OCI-M2 (cell line): Measurements from ENCODE around the gene EYS.
"Not testable (repeated sequence)": the region's sequence is repeated elsewhere in the genome, so short reads cannot be mapped to it uniquely, and the experiment has no call there.

ENCODE experiments used
- DNase-seq: peaks from one replicate; lab custom pipeline; 2025; ENCODE audit not compliant: unreplicated experiment; lab: John Stamatoyannopoulos, UW

Gene EYS

DNA sequence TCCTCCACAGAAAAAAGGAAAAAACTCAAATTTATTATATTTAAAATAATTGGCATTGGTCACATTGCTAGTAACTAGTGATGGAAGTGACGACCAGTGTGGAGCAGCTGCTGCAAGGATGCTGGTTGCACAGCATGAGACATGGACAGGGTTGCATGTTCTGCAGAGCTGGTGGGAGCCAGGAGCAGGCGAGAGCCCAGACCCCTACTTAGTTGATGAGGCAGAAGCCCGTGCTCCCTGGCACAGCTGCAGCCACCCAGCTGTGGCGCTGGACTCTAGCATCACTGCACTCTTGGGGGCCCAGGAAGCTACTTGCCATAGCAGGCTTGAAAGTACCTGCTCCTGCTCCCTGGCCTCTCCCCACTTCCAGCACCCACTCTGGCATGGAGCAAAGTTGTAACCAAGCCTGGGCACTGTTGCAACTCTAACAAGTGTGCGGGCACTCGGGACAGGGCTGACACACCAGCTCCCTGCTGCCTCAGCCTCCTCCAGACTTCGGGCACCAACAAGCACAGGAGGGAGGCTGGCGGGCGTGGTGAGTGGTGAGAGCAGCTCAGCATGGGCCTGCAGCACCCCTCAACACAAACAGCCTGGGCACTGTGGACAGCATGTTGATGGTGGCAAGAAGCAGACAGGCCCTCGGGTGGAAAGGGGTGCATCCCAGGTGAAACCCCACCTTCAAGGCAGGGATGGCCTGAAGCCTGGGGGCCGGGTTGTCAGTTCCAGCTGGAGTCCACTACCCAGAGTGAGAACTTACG is 69.6 kb downstream of the EYS start:
- no peak for DNase-seq

GRCh38 chr6:65633501-65633900 is 73.5 kb downstream of the EYS start:
- no peak for DNase-seq

DNA sequence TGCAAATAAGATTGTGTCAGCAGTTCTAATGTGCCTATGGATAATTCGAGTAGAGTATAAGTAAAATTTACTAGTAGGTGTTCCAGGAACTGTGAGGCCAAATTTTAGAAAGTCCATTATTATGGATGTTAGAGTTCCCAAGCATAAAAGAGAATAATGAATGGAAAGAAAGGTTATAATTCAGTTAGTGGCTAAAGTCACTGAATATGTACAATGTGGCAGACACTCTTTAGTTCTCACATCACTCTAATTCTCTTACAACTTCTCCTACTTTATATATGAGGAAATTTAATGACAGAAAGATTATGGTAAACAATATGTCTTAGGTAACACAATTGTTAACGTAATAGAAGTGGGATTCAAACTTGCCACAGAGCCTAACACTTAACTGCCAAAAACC is 75.3 kb downstream of the EYS start:
- DNase-seq = no peak

- DNase-seq = not testable (repeated sequence)
Measured at GRCh38 chr6:65627434-65627999, 79.5 kb downstream of the EYS start.

- no peak for DNase-seq
Measured at GRCh38 chr6:65627015-65627414, 80.0 kb downstream of the EYS start.

DNA sequence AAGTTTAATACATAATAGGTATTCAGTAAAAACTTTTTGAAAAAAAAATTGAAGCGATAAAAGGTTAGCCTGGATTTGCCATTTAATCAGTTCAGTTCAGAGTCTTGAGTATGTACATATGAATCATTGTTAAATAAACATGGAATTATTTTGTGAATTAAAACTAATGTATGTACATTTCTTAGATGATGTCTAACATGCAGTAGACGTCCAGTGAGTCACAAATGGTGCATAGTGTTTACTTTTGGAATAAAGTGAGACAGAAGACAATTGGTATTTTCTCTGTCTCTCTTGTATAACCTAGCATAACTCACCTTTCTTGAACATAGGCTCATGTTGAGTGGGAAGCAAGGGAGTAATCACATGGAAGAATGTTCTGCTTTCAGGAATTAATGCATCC is 83.5 kb downstream of the EYS start:
- no peak for DNase-seq

GRCh38 chr6:65610746-65611145 is 96.3 kb downstream of the EYS start:
- DNase-seq = no peak

GRCh38 chr6:65595540-65595939 is 111.5 kb downstream of the EYS start:
- no peak for DNase-seq

- no peak for DNase-seq
Measured at GRCh38 chr6:65570340-65570739, 136.7 kb downstream of the EYS start.

- no peak for DNase-seq
Measured at GRCh38 chr6:65569505-65569904, 137.5 kb downstream of the EYS start.

- not testable (repeated sequence) for DNase-seq
Measured at GRCh38 chr6:65569056-65569455, 138.0 kb downstream of the EYS start.

DNA sequence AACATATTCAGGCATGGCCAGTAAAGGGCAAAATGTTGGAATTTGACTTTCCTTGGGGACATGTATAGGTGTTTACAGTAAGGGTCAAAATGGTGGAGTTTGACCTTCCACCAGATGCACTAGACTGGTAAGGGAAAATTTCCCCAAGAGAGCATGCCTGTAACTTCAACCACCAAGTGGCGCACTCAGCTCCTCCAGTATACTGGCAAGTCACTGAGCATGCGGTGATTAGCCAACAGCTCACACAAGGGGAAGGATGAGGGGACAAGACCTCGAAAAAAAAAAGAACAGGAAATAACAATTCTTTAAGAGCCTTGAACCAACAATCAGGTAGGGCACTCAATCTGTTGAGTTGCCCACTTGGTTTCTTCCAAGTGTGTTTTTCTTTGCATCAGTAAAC is 140.9 kb downstream of the EYS start:
- no peak for DNase-seq

- no peak for DNase-seq
Measured at GRCh38 chr6:65558071-65558470, 149.0 kb downstream of the EYS start.

GRCh38 chr6:65557224-65557623 is 149.8 kb downstream of the EYS start:
- no peak for DNase-seq

GRCh38 chr6:65546894-65547293 is 160.1 kb downstream of the EYS start:
- DNase-seq = no peak

GRCh38 chr6:65545920-65546319 is 161.1 kb downstream of the EYS start:
- DNase-seq = no peak

DNA sequence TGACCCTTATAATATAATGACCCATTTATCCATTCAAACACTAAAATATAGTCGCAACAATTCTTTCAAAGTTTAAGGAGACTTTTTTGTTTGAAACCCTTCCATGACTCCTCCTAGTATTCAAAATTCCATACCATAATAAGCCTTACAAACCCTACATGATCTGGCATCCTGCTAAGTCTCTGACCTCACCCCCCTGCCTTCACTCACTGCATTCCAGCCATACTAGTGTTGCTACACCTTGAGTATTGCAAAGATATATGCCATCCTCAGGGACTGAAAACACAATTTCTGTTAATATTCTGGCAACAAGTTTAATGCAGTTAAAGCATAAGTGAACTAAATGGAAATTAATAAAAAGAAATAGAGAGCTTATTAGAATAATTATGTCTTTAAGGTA is 168.4 kb downstream of the EYS start:
- DNase-seq = no peak

GRCh38 chr6:65537600-65537999 is 169.4 kb downstream of the EYS start:
- no peak for DNase-seq

GRCh38 chr6:65531533-65531932 is 175.5 kb downstream of the EYS start:
- no peak for DNase-seq

DNA sequence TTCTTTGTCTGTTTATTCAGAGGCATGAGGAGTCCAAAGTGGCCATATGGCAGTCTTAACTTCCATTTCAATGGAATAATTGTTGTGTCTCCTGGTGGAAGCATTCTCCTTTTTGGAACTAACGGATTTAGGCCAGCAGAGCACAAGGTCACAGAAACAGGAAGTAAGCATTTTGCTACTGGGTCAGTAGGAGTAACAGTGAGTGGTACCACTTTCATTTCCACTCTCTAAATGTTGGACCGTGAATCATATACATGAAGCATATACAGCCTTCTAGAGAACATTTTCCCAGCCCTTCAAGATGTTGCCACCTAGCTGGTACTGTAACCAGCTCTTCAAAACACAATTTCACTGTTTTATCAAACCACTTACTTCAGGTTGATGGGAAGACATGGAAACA is 182.8 kb downstream of the EYS start:
- no peak for DNase-seq

GRCh38 chr6:65505736-65506135 is 201.3 kb downstream of the EYS start:
- DNase-seq = no peak

DNA sequence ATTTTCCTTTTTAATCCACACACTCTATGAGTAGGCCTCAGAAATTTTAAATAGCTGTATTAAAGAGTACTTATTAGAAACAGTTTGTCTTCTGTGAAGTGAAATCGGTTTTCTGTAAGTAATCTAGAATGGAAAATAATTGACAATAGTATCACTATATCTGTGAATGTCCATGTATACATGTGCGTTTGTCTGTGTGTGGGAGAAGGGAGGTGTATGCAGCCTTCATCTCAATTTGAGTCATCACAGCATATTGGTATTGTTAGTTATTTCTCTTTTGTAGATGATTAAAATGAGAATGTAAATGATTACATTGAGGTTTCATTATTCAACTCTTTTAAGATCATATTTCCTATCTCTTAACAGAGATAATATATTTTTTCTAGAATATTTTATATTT is 206.0 kb downstream of the EYS start:
- no peak for DNase-seq

GRCh38 chr6:65483652-65484051 is 223.4 kb downstream of the EYS start:
- not testable (repeated sequence) for DNase-seq
